Smooth muscle cell (in vitro differentiated cells): Measurements from ENCODE around the gene LSM14B. TPM values are rescaled to one million over a fixed set of nuclear protein-coding genes. Genes with fewer than 3 reads are reported as not detected.

Experiments used
- DNase-seq: peaks from one replicate; lab custom pipeline; 2025; ENCODE audit not compliant: unreplicated experiment; lab: John Stamatoyannopoulos, UW
- H2AFZ ChIP-seq: fragments of 200-600 bp; sonication (generic); 2 replicates; pipeline ENCODE4 v1.6.0; 2016; ENCODE audit warnings: antibody characterized with exemption, low read depth, mild to moderate bottlenecking
- H3F3A ChIP-seq: fragments of 200-600 bp; sonication (generic); 2 replicates; pipeline ENCODE4 v1.6.0; 2017; ENCODE audit warnings: antibody characterized with exemption, low read depth
- H3K27ac ChIP-seq: fragments of 200-600 bp; sonication (generic); 2 replicates; pipeline ENCODE4 v1.5.1; 2016; ENCODE audit warnings: low read depth, mild to moderate bottlenecking
- H3K27me3 ChIP-seq: fragments of 200-600 bp; sonication (generic); 2 replicates; pipeline ENCODE4 v1.6.1; 2016; ENCODE audit warnings: low read depth, mild to moderate bottlenecking
- H3K36me3 ChIP-seq: fragments of 200-600 bp; sonication (generic); 2 replicates; pipeline ENCODE4 v1.5.1; 2016; ENCODE audit warnings: low read depth
- H3K4me1 ChIP-seq: fragments of 200-600 bp; sonication (generic); 2 replicates; pipeline ENCODE4 v1.5.1; 2016; ENCODE audit warnings: low read depth
- H3K4me2 ChIP-seq: fragments of 200-600 bp; sonication (generic); 2 replicates; pipeline ENCODE4 v1.6.0; 2016; ENCODE audit warnings: mild to moderate bottlenecking
- H3K4me3 ChIP-seq: fragments of 200-600 bp; sonication (generic); 2 replicates; pipeline ENCODE4 v1.5.1; 2016; ENCODE audit warnings: mild to moderate bottlenecking
- H3K79me2 ChIP-seq: fragments of 200-600 bp; sonication (generic); 2 replicates; pipeline ENCODE4 v1.6.0; 2016; ENCODE audit warnings: low read depth, mild to moderate bottlenecking
- H3K9ac ChIP-seq: fragments of 200-600 bp; sonication (generic); 2 replicates; pipeline ENCODE4 v1.6.0; 2016; ENCODE audit warnings: low read depth
- H3K9me3 ChIP-seq: fragments of 200-600 bp; sonication (generic); replicated peaks from 2 replicates; pipeline ENCODE4 v1.5.1; 2016; ENCODE audit warnings: low read depth
- H4K20me1 ChIP-seq: fragments of 200-600 bp; sonication (generic); 2 replicates; pipeline ENCODE4 v1.6.0; 2016; ENCODE audit warnings: low read depth
- CTCF ChIP-seq: fragments of 200-600 bp; sonication (generic); IDR thresholded peaks from 2 replicates; pipeline ENCODE4 v1.5.1; 2017; ENCODE audit warnings: borderline replicate concordance, mild to moderate bottlenecking, antibody characterized with exemption; ENCODE audit not compliant: insufficient read depth, poor library complexity, severe bottlenecking
- WGBS: methylation state at CpG from one replicate; pipeline ENCODE4 v1.1.7; 2016; ENCODE audit warnings: low lambda C conversion rate; 5-methylcytosine and 5-hydroxymethylcytosine counted together
- polyA plus RNA-seq: library from polyadenylated mRNA; unstranded; fragments of >200 nt; fragmentation: Nextera tagmentation; extraction: Ambion mirVana; gene quantifications from 2 replicates; pipeline ENCODE4 v1.2.1, GENCODE V29; 2016
- total RNA-seq: library from RNA; depleted of rRNA; stranded (reverse); fragments of >200 nt; gene quantifications from 2 replicates; pipeline ENCODE4 v1.2.3, GENCODE V29; 2014

LSM14B gene
- total and polyA plus RNA-seq, 2 experiments from 2014 or later, result 5.6 to 21.5 TPM

GRCh38 chr20:62136283-62137091 is 14.2 kb downstream of the LSM14B start:
- Histone ChIP-seq H3F3A (peaks cover 61% of the 10 kb centered on the region), H3K79me2 (peaks cover 27% of the 10 kb centered on the region), H3K4me2 (no peak overlapping the region), H2AFZ (no peak overlapping the region), H3K27me3 (no peaks in the 10 kb centered on the region), H3K36me3 (no peaks in the 10 kb centered on the region), H3K27ac (no peak overlapping the region), H4K20me1 (peaks cover 86% of the 10 kb centered on the region), H3K4me1 (peaks cover 5% of the 10 kb centered on the region), H3K4me3 (no peak overlapping the region), H3K9me3 (no peaks in the 10 kb centered on the region), H3K9ac (no peak overlapping the region)
- DNase-seq, result peak; percentile 6
- peak; percentile 77 for TF ChIP-seq CTCF
- 70% methylated on average over 8 of the region's 8 CpGs for WGBS

- Histone ChIP-seq H3F3A (peaks cover 61% of the 10 kb centered on the region), H2AFZ (no peak overlapping the region), H3K27ac (no peak overlapping the region), H3K9ac (no peak overlapping the region), H3K36me3 (no peaks in the 10 kb centered on the region), H3K79me2 (peaks cover 33% of the 10 kb centered on the region), H3K4me3 (no peak overlapping the region), H3K4me1 (peaks cover 10% of the 10 kb centered on the region), H3K9me3 (no peaks in the 10 kb centered on the region), H4K20me1 (peaks cover 86% of the 10 kb centered on the region), H3K27me3 (no peaks in the 10 kb centered on the region), H3K4me2 (no peak overlapping the region)
- TF ChIP-seq CTCF, result no peak
- DNase-seq, result no peak
- 88% methylated on average over 6 of the region's 6 CpGs for WGBS
Observed at GRCh38 chr20:62137092-62137384, 14.8 kb downstream of the LSM14B start.

- H3K9me3 ChIP-seq, result no peaks in the 10 kb centered on the region
- no peak overlapping the region for H2AFZ ChIP-seq
- H3K4me2 ChIP-seq, result no peak overlapping the region
- no peaks in the 10 kb centered on the region for H3K36me3 ChIP-seq
- no peak for TF ChIP-seq CTCF
- peaks cover 39% of the 10 kb centered on the region for H3K79me2 ChIP-seq
- peaks cover 11% of the 10 kb centered on the region for H3K4me1 ChIP-seq
- no peak overlapping the region for H3K27ac ChIP-seq
- DNase-seq, result no peak
- peaks cover 61% of the 10 kb centered on the region for H3F3A ChIP-seq
- H4K20me1 ChIP-seq, result peaks cover 85% of the 10 kb centered on the region
- H3K9ac ChIP-seq, result no peak overlapping the region
- H3K27me3 ChIP-seq, result no peaks in the 10 kb centered on the region
- WGBS, result 94% methylated on average over 8 of the region's 8 CpGs
- H3K4me3 ChIP-seq, result no peak overlapping the region
Observed at GRCh38 chr20:62137478-62138203, 15.4 kb downstream of the LSM14B start.
